SU-DHL-6 (cell line): ENCODE results near the gene HIVEP3.

Source experiments
- H2AFZ ChIP-seq: fragments of 200-600 bp; sonication (generic); 2 replicates; pipeline ENCODE4 v1.6.1; 2014; ENCODE audit warnings: low read depth, mild to moderate bottlenecking, moderate library complexity, mixed read lengths, antibody characterized with exemption, low read length; ENCODE audit not compliant: severe bottlenecking
- H3F3A ChIP-seq: fragments of 200-600 bp; shearing (Covaris generic); 2 replicates; pipeline ENCODE4 v1.6.0; 2016; ENCODE audit warnings: antibody characterized with exemption, mild to moderate bottlenecking; ENCODE audit not compliant: insufficient read depth
- H3K27ac ChIP-seq: fragments of 200-600 bp; sonication (generic); 2 replicates; pipeline ENCODE4 v1.5.1; 2016; ENCODE audit warnings: low read depth, mild to moderate bottlenecking, low read length, moderate library complexity, mixed read lengths
- H3K27me3 ChIP-seq: fragments of 200-600 bp; sonication (generic), shearing (Covaris generic); 2 replicates; pipeline ENCODE4 v1.6.0; 2014; ENCODE audit warnings: mild to moderate bottlenecking, low read length
- H3K36me3 ChIP-seq: fragments of 200-600 bp; sonication (generic); 2 replicates; pipeline ENCODE4 v1.6.1; 2014; ENCODE audit warnings: mild to moderate bottlenecking, low read length, mixed read lengths
- H3K4me2 ChIP-seq: fragments of 300-600, 200-600 bp; shearing (Covaris generic), sonication (generic); 2 replicates; pipeline ENCODE4 v1.6.0; 2014; ENCODE audit warnings: low read length, low read depth, mild to moderate bottlenecking; ENCODE audit not compliant: poor library complexity, severe bottlenecking
- H3K4me3 ChIP-seq: fragments of 200-600 bp; sonication (generic); 2 replicates; pipeline ENCODE4 v1.5.1; 2014; ENCODE audit warnings: antibody characterized with exemption, low read length, mild to moderate bottlenecking, mixed read lengths; ENCODE audit not compliant: insufficient read depth, poor library complexity, severe bottlenecking
- H3K79me2 ChIP-seq: fragments of 200-600 bp; sonication (generic); 2 replicates; pipeline ENCODE4 v1.6.1; 2014; ENCODE audit warnings: mild to moderate bottlenecking, low read length, moderate library complexity; ENCODE audit not compliant: insufficient read depth
- H3K9ac ChIP-seq: fragments of 200-600 bp; sonication (generic); 2 replicates; pipeline ENCODE4 v1.7.0; 2014; ENCODE audit warnings: mild to moderate bottlenecking, low read length
- H3K9me2 ChIP-seq: fragments of 200-600 bp; sonication (generic); replicated peaks from 2 replicates; pipeline ENCODE4 v1.6.1; 2014; ENCODE audit warnings: low read length; ENCODE audit not compliant: insufficient read depth
- H3K9me3 ChIP-seq: fragments of 200-600 bp; sonication (generic); 2 replicates; pipeline ENCODE4 v1.6.1; 2014; ENCODE audit warnings: low read length, mixed read lengths; ENCODE audit not compliant: insufficient read depth
- H4K20me1 ChIP-seq: fragments of 200-600 bp; sonication (generic); 2 replicates; pipeline ENCODE4 v1.6.1; 2014; ENCODE audit warnings: low read depth, mild to moderate bottlenecking, antibody characterized with exemption, low read length, moderate library complexity, mixed read lengths
- EZH2phosphoT487 ChIP-seq: fragments of 200-600 bp; sonication (generic), shearing (Covaris generic); conservative IDR thresholded peaks from 2 replicates; pipeline ENCODE4 v1.6.1; 2018; ENCODE audit warnings: mild to moderate bottlenecking, antibody characterized with exemption, low read length, moderate library complexity, mixed read lengths
- TF ChIP-seq, protein P1 (sequence below): fragments of 200-600 bp; sonication (generic); IDR thresholded peaks from one replicate; pipeline ENCODE4 v1.5.1; 2017; ENCODE audit warnings: antibody characterized with exemption, mild to moderate bottlenecking, low read length, moderate library complexity; ENCODE audit not compliant: insufficient read depth, poor library complexity, severe bottlenecking

The HIVEP3 gene

DNA sequence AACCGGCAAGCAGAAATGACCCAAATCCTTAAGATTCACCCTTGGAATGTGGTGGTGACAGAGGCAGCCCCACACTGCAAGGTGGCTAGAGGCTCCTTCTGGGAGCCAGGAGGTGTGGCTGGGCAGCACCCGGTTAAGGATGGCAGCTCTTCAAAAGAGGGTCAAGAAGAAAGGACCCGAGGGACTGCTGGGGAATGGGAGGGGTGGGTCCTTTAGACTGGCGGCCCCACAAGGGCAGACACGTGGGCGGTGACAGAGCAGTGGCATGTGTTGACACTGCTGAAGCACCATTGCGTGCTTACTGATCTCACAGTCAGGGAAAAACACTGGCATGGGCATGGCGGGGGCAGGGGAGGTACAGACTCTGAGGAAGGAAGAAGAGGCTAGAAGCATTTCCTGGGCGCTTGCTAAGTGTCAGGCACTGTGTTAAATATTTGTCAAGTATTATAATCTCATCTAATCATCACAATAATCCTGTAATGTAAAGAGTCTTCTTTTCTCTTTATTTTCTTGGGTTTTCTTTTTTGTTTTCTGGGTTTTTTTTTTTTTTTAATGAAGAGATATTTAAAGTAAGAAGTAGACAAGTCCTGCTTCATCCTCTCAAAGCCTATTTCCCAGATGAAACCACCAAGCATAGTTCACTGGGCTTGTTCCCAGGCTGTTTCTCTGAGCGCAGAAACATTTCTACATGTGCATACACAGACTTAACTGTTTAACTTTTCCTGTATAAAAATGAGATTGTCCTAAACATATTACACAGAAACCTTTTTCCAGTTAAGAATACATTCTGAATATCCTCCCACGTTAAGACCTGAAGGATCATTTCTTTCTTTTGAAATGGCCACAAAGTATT lies 268.5 kb downstream of the HIVEP3 start:
- Histone ChIP-seq H2AFZ (no peak overlapping the region), H4K20me1 (no peaks in the 10 kb centered on the region)

DNA sequence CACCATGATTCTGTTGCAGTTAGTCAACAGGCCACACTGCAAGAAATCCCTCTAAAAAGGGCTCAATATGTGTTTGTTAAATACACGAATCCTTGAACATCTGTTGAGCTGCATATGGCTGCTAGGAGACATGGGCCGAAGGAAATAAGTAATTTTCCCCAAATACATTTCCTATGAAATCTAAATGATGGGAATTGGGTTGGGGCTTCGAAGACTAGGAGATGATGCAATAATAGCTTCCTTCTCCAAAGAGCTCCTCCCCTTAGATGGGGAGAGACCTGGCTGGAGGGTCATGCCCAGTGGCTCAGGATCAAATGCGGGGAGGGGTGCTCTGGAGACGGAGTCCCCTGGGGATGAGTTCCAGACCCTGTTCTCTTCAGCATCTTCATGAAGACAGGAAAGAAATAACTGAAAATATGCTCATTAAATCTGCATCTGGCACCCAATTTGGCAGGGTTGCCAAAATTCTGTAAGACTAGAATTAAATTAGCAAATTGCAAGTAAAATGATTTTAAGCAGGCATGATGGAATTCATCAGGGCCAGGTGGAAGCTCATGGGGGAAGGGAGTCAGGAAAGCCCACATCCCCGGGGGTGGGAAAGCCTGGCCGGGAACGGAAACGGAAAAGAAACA lies 269.2 kb downstream of the HIVEP3 start:
- H3K36me3 ChIP-seq: no peaks in the 10 kb centered on the region
- no peaks in the 10 kb centered on the region for H3K9me3 ChIP-seq
- no peak overlapping the region for H3K4me2 ChIP-seq
- no peak for TF ChIP-seq EZH2phosphoT487
- TF ChIP-seq, protein P1, sequence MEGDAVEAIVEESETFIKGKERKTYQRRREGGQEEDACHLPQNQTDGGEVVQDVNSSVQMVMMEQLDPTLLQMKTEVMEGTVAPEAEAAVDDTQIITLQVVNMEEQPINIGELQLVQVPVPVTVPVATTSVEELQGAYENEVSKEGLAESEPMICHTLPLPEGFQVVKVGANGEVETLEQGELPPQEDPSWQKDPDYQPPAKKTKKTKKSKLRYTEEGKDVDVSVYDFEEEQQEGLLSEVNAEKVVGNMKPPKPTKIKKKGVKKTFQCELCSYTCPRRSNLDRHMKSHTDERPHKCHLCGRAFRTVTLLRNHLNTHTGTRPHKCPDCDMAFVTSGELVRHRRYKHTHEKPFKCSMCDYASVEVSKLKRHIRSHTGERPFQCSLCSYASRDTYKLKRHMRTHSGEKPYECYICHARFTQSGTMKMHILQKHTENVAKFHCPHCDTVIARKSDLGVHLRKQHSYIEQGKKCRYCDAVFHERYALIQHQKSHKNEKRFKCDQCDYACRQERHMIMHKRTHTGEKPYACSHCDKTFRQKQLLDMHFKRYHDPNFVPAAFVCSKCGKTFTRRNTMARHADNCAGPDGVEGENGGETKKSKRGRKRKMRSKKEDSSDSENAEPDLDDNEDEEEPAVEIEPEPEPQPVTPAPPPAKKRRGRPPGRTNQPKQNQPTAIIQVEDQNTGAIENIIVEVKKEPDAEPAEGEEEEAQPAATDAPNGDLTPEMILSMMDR: no peak
- H4K20me1 ChIP-seq: no peaks in the 10 kb centered on the region
- H3K4me3 ChIP-seq: no peak overlapping the region
- no peak overlapping the region for H2AFZ ChIP-seq
- H3K79me2 ChIP-seq: 0 out of 2 replicates have a peak, but pooled peaks cover 9% of the 10 kb centered on the region
- no peaks in the 10 kb centered on the region for H3K9me2 ChIP-seq
- H3K27ac ChIP-seq: no peak overlapping the region
- no peak overlapping the region for H3K9ac ChIP-seq
- H3F3A ChIP-seq: no peaks in the 10 kb centered on the region
- H3K27me3 ChIP-seq: no peaks in the 10 kb centered on the region

More for the DNA sequence above, 268.5 kb downstream of the HIVEP3 start:
- Histone ChIP-seq H3F3A (no peaks in the 10 kb centered on the region), H3K36me3 (no peaks in the 10 kb centered on the region), H3K79me2 (0 out of 2 replicates have a peak, but pooled peaks cover 9% of the 10 kb centered on the region), H3K4me3 (no peak overlapping the region), H3K27me3 (no peaks in the 10 kb centered on the region), H3K9ac (no peak overlapping the region), H3K9me2 (no peaks in the 10 kb centered on the region), H3K4me2 (no peak overlapping the region), H3K27ac (no peak overlapping the region), H3K9me3 (no peaks in the 10 kb centered on the region)
- TF ChIP-seq, protein P1: no peak
- TF ChIP-seq EZH2phosphoT487: no peak

DNA sequence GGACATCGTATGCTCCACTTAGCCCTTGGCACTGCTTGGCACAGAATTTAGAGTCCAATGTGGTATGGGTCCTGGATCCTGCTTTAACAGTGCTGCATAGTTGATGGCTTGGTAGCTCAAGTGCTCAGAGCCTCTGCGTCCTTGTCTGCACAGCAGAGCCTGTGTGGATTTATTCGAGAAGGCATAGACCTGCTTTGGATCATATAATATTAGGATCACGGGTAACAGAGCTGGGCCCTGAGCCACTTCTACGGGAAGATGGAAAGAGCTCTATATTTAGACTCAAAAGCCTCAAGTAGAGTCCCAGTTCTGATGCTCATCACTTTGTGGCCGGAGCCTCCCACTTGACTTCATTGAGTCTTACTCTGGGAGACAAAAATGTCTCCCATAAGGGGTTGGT lies 269.9 kb downstream of the HIVEP3 start:
- Histone ChIP-seq H3K36me3 (no peaks in the 10 kb centered on the region), H4K20me1 (no peaks in the 10 kb centered on the region), H3K27me3 (no peaks in the 10 kb centered on the region), H3K79me2 (0 out of 2 replicates have a peak, but pooled peaks cover 9% of the 10 kb centered on the region), H3K9me2 (no peaks in the 10 kb centered on the region), H3K4me3 (no peak overlapping the region), H3K4me2 (no peak overlapping the region), H3K27ac (no peak overlapping the region), H3F3A (no peaks in the 10 kb centered on the region), H2AFZ (no peak overlapping the region), H3K9me3 (no peaks in the 10 kb centered on the region), H3K9ac (no peak overlapping the region)
- TF ChIP-seq, protein P1: no peak
- no peak for TF ChIP-seq EZH2phosphoT487
